Duodenal mucosa (tissue), 2 donors: ENCODE data around the gene OPTN.
"Not testable (repeated sequence)": the region's sequence is repeated elsewhere in the genome, so short reads cannot be mapped to it uniquely, and the experiment has no call there.

ENCODE experiments used
- H3K27ac ChIP-seq: one replicate; pipeline ENCODE4 v1.7.0; 2013; ENCODE audit warnings: low read depth, low read length
- H3K27me3 ChIP-seq, 2 donors: one replicate each; pipeline ENCODE4 v1.7.0; 2013; ENCODE audit warnings: low read length in 2 of 2, control low read depth in 1 of 2; ENCODE audit not compliant: insufficient read depth in 2 of 2, control insufficient read depth in 1 of 2
- H3K36me3 ChIP-seq, 2 donors: one replicate each; pipeline ENCODE4 v1.7.0; 2013; ENCODE audit warnings: low read length in 2 of 2, control low read depth in 1 of 2; ENCODE audit not compliant: insufficient read depth in 2 of 2, control insufficient read depth in 1 of 2
- H3K4me1 ChIP-seq, 2 donors: one replicate each; pipeline ENCODE4 v1.7.0; 2013; ENCODE audit warnings: low read length in 2 of 2, control low read depth in 1 of 2; ENCODE audit not compliant: insufficient read depth in 2 of 2, control insufficient read depth in 1 of 2
- H3K4me3 ChIP-seq, 2 donors: one replicate each; pipeline ENCODE4 v1.7.0; 2013; ENCODE audit warnings: low read length in 2 of 2, low read depth in 1 of 2
- H3K9ac ChIP-seq, 2 donors: one replicate each; pipeline ENCODE4 v1.7.0; 2013; ENCODE audit warnings: low read length in 2 of 2, low read depth in 1 of 2
- H3K9me3 ChIP-seq, 2 donors: one replicate each; pipeline ENCODE4 v1.7.0; 2013; ENCODE audit warnings: low read length in 2 of 2, control low read depth in 1 of 2; ENCODE audit not compliant: control insufficient read depth in 1 of 2

Gene OPTN

GRCh38 chr10:13068484-13068883, 31.5 kb upstream of the OPTN start:
- Histone ChIP-seq H3K27ac (no peak overlapping the region), H3K9ac (no peak overlapping the region), H3K4me1 (no peaks in the 10 kb centered on the region), H3K9me3 (no peaks in the 10 kb centered on the region), H3K4me3 (no peak overlapping the region), H3K36me3 (no peaks in the 10 kb centered on the region), H3K27me3 (no peaks in the 10 kb centered on the region)

DNA sequence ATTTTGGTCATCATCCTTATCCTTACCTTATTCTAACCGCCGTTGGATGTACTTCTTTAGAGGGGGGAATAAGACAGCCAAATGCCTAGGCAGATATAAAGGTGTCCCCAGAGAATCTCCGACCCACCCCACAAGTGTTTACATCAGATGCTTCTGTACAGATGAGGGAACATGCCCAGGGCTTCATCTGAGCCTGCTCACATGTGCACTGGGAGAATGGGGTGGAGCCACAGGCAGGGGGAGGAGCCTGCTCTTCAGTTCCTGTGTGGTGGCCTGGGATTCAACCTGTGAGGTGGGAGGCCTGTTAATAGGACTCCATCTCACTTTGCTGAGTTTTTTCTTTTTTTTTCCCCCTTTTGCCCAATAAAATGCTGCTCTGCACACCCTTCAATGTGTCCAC, 27.6 kb upstream of the OPTN start:
- Histone ChIP-seq H3K4me3 (no peak overlapping the region), H3K9me3 (no peaks in the 10 kb centered on the region), H3K9ac (no peak overlapping the region), H3K27me3 (peaks cover 0 to 6% of the 10 kb centered on the region in 2 donors), H3K36me3 (no peaks in the 10 kb centered on the region), H3K4me1 (peaks cover 0 to 4% of the 10 kb centered on the region in 2 donors), H3K27ac (no peak overlapping the region)

GRCh38 chr10:13074563-13075451, 25.2 kb upstream of the OPTN start:
- H3K27me3 ChIP-seq: peaks cover 0 to 6% of the 10 kb centered on the region in 2 donors
- H3K27ac ChIP-seq: no peak overlapping the region
- no peaks in the 10 kb centered on the region for H3K36me3 ChIP-seq
- H3K4me1 ChIP-seq: peaks cover 0 to 4% of the 10 kb centered on the region in 2 donors
- H3K4me3 ChIP-seq: no peak overlapping the region
- H3K9me3 ChIP-seq: peaks cover 4 to 8% of the 10 kb centered on the region in 2 donors
- no peak overlapping the region for H3K9ac ChIP-seq

DNA sequence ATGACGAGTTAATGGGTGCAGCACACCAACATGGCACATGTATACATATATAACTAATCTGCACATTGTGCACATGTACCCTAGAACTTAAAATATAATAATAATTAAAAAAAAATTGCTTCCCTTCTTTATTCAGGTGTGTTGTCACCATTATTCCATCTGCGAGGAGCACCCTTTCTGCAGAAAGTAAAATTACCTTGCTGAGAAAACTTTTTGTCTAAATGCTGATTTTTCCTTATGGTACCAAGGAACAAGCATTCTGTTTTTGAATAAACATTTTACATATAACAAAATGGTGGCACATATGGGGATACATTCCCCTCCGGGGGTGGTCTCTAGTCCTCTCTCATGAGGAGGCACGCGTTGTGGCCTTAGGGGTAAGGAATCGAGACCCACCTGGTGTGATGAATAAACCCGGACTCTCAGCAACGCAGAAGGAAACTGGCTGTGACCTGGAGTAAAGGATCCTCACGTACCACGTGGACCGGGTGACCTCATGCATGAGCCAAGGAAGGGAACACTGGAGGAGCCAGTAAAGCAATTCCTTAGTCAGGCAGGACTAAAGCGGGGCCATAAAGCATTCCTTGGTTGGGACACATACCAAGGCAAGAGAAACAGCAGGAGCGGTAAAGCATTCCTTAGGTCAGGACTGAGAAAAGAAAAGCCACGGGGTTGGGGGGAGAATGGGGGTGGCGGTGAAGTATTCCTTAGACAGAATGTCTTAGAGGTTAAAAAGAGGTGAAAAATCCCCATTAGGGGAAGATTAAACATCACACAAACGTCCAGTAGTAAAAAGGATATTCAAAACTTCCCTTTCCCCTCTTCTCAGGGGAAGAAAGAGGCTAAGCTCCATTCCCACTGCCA, 20.8 kb upstream of the OPTN start:
- H3K36me3 ChIP-seq: no peaks in the 10 kb centered on the region
- H3K9ac ChIP-seq: no peak overlapping the region
- H3K9me3 ChIP-seq: peaks cover 17% of the 10 kb centered on the region in 2 donors
- H3K27me3 ChIP-seq: peaks cover 0 to 6% of the 10 kb centered on the region in 2 donors
- no peak overlapping the region for H3K27ac ChIP-seq
- H3K4me3 ChIP-seq: no peak overlapping the region
- H3K4me1 ChIP-seq: peaks cover 0 to 4% of the 10 kb centered on the region in 2 donors

DNA sequence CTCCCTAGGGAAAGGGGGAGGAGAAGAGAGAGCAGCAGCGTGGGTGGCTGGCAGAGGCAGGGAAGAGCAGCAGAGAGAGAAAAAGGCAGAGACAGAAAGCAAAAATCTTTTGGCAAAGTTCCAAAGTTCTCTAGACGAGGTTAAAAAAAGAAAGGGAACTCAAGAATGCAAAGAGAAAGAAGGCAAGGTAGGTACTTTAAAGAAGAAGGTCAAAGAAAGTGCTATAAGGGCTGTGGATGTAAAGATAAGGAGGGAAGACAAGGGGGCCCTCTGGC, 20.2 kb upstream of the OPTN start:
- Histone ChIP-seq H3K4me1 (peaks cover 0 to 4% of the 10 kb centered on the region in 2 donors), H3K27ac (no peak overlapping the region), H3K4me3 (no peak overlapping the region), H3K9me3 (peaks cover 19 to 20% of the 10 kb centered on the region in 2 donors), H3K36me3 (no peaks in the 10 kb centered on the region), H3K27me3 (peaks cover 0 to 6% of the 10 kb centered on the region in 2 donors), H3K9ac (no peak overlapping the region)

- Histone ChIP-seq H3K27ac (no peak overlapping the region), H3K4me3 (no peak overlapping the region), H3K27me3 (no peaks in the 10 kb centered on the region), H3K36me3 (no peaks in the 10 kb centered on the region), H3K9me3 (peaks cover 25 to 26% of the 10 kb centered on the region in 2 donors), H3K9ac (no peak overlapping the region), H3K4me1 (no peaks in the 10 kb centered on the region)
Observed at GRCh38 chr10:13080643-13081042, 19.3 kb upstream of the OPTN start.

- H3K27ac ChIP-seq, H3K4me3 ChIP-seq, H3K27me3 ChIP-seq, H3K36me3 ChIP-seq, H3K4me1 ChIP-seq, H3K9ac ChIP-seq: not testable (repeated sequence)
- H3K9me3 ChIP-seq: peaks cover 25 to 26% of the 10 kb centered on the region in 2 donors
Observed at GRCh38 chr10:13083700-13084099, 16.3 kb upstream of the OPTN start.

- no peaks in the 10 kb centered on the region for H3K36me3 ChIP-seq
- peaks cover 17 to 19% of the 10 kb centered on the region in 2 donors for H3K9me3 ChIP-seq
- no peak overlapping the region for H3K9ac ChIP-seq
- no peak overlapping the region for H3K27ac ChIP-seq
- H3K27me3 ChIP-seq: no peaks in the 10 kb centered on the region
- H3K4me3 ChIP-seq: no peak overlapping the region
- no peaks in the 10 kb centered on the region for H3K4me1 ChIP-seq
Observed at GRCh38 chr10:13086056-13086455, 13.9 kb upstream of the OPTN start.

DNA sequence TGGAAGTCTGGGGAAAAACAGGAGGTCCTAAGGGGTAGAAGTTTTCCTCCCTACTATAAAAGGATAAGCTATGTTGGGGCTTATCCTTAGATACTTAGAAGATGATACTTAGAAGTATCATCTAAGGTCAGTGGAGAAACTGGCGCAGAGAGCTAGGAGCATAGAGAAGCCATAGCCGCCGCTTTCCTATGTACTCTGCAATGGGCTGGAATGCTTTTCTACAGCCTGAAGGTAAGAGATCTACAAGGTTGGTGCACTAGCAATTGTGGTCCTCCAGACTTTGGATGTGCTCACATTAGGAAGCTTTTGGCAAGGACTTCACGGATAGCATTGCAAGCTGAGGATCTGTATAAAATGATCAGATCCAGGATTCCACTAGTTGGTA, 12.4 kb upstream of the OPTN start:
- Histone ChIP-seq H3K9me3 (peaks cover 17 to 19% of the 10 kb centered on the region in 2 donors), H3K27ac (no peak overlapping the region), H3K4me3 (no peak overlapping the region), H3K9ac (no peak overlapping the region), H3K27me3 (no peaks in the 10 kb centered on the region), H3K36me3 (no peaks in the 10 kb centered on the region), H3K4me1 (no peaks in the 10 kb centered on the region)

DNA sequence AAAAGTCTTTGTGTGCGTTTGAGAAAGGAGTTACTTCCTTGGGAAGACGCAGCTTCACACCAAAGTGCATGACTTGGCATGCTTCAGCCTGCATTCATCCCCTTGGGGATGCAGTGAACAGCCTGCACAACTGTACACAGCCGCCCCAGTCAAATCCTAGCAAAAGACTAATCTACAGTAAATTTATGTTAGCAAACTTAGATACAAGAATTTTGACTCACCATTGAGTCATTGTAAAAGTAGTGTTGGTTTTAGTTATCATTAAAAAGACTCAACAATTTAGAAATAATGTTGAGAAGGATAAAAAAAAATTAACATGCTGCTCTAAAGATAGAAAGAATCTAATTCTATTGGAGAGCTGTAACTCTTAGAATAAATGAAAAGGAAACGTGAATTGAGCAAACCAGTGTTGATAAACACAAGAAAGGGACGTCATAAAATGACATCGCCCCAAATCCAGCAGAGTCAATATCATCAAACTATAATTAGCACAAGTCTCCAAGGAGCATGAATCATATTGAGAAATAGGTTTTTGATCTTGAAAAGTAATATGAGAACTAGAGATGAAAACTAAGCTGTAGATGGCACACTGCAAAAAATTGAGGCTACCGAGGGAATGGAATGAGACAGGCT, 11.9 kb upstream of the OPTN start:
- Histone ChIP-seq H3K27me3 (no peaks in the 10 kb centered on the region), H3K4me3 (no peak overlapping the region), H3K9me3 (peaks cover 13 to 17% of the 10 kb centered on the region in 2 donors), H3K27ac (no peak overlapping the region), H3K9ac (no peak overlapping the region), H3K4me1 (no peaks in the 10 kb centered on the region), H3K36me3 (no peaks in the 10 kb centered on the region)
